ENCODE measurements around the gene C3orf62.

GRCh38 chr3:49294343-49294742, 17.3 kb upstream of the C3orf62 start:
- TF ChIP-seq CTCF (IDR thresholded peaks at IDR 0.05 in 8 of 11, conservative IDR thresholded peaks at IDR 0.05 in 3 of 11) (no peak), POLR2AphosphoS5 (IDR thresholded peaks at IDR 0.05) (peak in 2 of 3 donors; percentile 41 to 70), POLR2A (IDR thresholded peaks at IDR 0.05) (no peak)
